NCI-H187 (cell line): ENCODE results near the gene HS6ST2.
"Not testable (repeated sequence)": the region's sequence is repeated elsewhere in the genome, so short reads cannot be mapped to it uniquely, and the experiment has no call there.

ENCODE experiments used
- DNase-seq, 2 experiments: peaks; one replicate each; lab custom pipeline; 2025; lab: John Stamatoyannopoulos, UW

HS6ST2 gene

DNA sequence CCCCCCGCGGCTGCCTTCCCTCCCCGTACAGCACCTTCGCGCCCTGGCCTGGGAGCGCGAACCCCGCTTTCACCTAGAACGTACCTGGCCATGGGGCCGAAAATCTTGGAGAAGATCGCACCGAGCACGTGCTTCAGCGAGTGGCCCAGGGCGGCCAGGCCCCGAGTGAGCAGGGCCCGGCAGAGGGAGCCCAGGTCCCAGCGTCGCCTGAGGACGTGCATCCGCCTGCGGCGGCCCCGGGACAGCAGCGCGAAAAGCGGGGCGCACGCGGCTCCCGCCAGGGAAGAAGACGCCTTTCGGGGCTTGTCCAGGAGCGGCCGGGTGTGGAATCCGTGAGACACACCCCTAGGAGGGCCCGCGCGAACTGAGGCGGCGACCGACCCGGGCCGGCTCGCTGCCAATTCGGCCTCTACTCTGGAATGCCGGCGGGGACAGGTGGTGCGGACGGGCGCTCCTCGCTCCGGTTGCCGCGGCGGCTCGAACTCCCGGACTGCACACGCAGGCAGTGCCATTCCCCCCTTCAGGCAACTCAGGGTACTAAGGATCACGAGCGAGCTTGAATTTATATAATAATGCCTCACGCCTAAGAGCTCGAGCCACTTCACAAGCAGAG is at the start of gene HS6ST2:
Gene HS6ST2, minus strand, starts transcription at position 539 of the 613 bp plus-strand sequence.
- DNase-seq, result no peak

DNA sequence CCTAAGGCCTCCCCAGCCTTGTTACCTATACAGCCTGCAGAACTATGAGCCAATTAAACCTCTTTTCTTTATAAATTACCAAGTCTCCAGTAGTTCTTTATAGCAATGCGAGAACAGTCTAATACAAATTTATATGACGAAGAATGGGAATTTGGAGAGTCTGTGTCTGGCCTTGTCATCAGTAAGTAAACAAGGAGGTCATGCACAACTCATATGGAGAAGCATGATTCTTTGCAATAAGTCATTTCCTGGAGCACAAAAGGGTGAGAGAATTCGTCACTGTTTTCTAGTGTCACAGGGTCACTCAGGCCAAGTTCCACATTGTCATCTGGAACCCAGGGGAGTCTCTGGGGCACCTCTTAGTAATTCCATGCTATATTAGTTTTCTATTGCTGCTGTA is 49.0 kb upstream of the HS6ST2 start:
- DNase-seq, result no peak

DNA sequence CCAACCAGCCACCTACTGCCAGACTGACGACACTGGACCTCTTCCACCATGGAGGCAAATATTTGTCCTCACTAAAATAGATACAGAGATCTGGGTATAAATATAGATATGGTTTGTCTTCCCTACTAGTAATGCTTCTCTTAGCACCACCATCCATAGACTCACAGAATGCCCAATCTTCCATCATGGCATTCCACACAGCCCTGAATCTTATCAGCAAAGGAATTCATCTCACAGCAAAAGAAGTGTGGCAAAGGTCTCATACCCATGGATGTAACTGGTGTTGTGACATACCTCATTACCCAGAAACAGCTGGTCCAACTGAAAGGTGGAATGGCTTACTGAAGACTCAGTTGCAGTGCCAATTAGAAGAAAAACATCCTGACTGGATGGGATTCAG is 47.2 kb upstream of the HS6ST2 start:
- DNase-seq, result no peak

DNA sequence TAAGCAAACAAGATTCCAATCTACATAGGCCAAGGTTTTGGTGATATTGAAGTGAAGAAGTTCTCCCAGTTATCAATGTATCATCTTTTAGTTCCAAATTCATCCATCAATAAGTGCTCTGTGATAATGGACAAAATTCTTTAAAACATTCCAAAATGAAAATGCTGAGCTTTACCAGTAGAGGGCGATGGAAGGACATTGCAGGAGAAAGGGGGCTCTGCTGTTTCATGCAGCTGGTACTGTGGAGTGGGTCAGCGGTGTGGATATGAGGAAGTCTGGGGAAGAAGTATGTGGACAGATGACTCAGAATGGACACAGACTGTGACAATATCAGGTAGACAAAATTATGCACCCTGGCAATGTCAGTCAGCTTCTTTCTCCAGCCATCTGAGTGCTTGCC is 46.6 kb upstream of the HS6ST2 start:
- DNase-seq, result no peak

DNA sequence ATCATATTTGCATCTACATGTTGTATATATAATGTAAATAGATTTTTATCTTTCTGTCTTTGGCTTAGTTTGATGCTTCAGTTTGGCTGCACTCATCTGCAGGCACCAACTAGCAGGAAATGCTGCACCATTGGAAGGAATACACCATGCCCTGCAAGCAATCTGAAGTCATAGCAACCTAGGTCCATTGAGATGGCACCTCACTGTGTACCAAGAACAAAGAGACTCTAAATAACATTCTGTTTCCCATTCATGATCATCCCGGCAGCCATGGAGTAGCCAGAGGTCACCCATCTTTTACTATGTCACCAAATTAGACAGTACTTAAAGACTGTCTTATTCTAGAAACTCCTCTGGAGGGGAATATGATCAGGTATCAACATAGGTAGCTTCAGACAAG is 40.8 kb upstream of the HS6ST2 start:
- no peak for DNase-seq

DNA sequence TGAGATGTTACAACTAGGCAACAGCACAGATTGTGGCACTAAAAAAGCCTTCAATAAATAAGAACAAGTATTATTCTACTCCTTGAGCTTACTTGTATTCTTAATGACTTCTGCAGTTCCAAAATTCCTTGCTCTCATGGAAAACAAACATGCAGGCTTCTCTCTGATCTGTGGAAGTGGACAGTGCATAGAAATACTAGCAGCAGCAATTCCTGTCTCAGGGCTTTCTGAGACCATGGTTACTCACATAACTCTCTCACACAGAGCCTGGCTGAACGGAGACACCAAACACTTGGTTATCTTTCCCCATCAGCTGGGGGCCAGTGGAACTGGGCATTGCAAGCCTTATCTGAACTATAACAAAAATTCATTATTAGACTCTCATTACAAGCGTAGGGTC is 32.4 kb upstream of the HS6ST2 start:
- no peak for DNase-seq

DNA sequence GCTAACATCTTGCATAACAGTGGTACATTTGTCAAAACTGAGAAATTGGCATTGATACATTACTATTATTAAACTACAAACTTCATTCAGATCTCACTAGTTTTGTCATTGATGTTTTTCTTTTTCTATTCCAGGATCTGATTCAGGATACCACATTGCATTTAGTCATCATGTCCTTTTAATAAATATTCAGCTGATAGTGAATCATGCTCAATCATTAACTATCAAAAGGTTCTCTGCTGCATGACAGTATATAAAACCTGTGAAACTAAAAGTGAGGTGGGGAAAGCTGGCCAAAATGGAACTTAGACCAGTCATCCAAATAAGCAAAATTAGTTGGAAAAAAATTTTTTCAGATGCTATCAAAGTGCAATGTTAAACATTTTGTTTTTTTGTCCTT is 28.1 kb upstream of the HS6ST2 start:
- DNase-seq, result no peak

DNA sequence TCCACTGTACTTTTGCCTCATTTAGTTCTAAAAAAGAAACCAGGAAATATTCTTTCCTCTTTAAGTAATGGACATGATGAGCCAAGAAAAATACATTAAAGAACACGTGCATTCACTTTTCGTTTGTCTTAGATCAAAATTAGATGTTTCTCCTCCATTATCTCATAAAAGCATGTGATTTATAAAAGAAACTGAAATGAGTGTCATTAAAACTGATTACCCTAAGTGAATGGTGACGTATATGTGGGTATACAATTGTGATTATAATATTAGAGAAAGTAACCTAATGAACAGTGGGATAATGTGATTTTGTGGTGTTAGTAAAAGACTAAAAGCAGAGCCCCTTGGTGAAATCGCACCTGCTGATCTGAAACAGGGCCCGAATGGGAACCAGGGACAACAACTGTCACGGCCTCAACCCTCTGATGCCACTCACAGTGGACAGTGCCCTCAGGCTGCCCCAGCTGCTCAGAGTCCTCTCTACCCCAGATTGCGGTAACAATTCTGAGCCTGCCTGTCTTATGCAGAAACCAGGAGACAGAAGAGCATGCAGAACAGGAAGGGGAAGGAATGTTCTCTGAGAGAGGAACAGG is 25.7 kb upstream of the HS6ST2 start:
- DNase-seq, result no peak

DNA sequence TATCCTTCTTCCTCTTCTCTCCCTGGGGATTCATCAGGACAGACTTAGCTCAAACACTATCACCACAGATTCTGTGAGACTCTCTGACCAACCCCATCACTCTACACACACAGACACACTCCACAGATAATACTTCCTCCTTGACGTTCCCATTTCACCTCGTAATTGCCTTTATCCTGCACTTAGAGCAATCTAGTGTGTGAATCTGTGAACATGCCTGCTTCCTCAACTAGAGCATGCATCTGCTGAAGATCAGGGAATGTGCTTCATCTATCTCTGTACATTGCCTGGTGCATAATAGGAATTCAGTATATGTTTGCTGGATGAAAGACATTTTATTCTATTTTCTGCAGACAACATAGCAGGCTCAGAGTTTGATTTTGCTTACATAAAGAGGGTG is 25.1 kb upstream of the HS6ST2 start:
- DNase-seq, result no peak

DNA sequence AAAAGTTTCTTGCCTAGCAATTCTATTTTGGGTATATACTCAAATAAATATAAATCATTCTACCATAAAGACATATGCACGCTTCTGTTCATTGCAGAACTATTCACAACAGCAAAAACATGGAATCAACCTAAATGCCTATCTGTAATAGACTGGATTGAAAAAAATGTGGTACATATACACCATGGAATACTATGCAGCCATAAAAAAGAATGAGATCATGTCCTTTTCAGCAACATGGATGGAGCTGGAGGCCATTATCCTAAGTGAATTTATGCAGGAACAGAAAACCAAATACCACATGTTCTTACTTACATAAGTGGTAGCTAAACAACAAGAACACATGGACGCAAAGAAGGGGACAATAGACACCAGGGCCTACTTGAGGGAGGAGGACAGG is 21.6 kb upstream of the HS6ST2 start:
- DNase-seq, result not testable (repeated sequence)

DNA sequence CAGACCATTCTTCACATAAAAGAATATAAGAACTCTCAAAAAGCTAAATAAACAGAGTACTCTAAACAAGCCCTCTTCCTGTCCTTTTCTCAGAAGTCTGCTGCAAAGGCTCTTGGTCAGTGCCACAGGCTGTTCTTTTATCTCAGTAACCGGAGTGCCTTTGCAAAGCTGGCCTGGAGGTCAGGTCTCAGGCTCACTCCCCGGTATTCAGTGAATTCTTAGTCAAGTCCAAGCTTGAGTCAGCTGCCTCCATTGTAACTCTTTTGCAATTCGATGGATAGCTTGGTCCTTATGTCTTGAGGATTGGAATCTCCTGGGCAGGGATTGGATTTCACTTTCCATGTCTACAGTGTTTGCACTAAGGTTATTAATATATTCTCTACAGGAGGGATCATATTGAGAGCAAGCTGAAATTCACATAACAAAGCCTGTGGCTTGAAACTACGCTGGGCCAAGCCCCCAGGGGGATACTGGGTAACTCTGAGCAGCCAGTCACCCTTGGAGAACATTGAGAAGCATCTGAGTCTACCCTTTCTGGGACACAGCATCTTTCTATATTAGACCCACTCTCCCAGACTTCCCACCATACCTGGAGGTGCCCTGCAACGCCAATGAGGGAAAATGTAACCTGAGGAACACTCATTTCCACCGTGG is 10.0 kb upstream of the HS6ST2 start:
- DNase-seq, result no peak

DNA sequence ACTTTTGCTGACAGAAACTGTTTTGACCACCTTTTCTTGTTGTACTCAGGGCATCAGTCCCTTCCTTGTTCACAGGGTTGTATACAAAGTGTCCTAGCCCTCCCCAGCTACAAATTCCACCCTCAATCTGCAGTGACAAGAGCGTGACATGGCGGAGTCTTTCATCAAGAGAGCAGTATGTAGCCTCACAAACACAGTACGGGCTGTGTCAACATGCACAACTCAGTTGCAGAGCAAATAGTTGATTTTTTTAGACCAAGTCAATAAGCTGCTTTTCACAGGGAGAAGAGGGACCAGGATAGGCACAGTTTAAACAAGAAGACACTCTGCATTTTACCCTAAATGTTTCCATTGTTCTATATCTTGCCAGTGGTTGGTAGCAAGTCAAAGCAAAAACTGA is 8.6 kb upstream of the HS6ST2 start:
- no peak for DNase-seq

DNA sequence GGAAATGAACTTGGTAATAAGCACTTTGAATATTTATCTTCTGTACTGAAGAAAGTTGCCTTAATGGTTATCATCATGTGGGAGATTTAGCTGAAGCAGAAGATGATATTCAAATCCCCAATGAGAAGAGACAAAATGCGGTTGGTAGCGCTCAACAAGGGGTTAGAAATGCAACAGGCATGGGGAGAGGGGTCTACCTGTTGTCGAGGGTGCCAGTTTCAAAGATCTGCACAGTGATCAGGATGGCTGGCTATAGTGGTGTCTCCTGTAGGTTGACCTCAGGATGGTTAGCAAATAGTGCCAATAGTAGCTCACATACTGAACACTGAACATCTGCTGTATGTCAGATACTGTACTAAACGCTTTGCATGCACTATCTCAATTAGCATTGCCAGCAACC is 7.0 kb upstream of the HS6ST2 start:
- DNase-seq, result no peak

DNA sequence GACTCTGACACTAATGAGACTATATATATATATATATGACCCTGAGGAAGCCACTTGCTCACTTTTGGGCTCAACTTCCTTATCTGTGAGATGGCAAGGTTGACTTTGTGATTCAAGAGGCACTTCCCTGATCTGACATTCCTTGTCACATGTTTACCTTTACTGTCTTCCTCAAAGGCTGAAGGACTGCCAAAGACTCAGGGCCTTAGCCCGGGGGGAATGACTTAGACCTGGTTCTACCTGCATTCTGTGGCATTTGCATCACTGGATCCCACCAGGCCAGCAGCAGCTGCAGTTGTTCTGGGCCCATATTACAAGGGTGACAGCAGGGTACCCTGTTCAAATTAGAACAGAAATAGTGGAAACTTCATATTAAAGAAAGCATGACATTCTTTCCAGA is 3.1 kb upstream of the HS6ST2 start:
- no peak for DNase-seq

DNA sequence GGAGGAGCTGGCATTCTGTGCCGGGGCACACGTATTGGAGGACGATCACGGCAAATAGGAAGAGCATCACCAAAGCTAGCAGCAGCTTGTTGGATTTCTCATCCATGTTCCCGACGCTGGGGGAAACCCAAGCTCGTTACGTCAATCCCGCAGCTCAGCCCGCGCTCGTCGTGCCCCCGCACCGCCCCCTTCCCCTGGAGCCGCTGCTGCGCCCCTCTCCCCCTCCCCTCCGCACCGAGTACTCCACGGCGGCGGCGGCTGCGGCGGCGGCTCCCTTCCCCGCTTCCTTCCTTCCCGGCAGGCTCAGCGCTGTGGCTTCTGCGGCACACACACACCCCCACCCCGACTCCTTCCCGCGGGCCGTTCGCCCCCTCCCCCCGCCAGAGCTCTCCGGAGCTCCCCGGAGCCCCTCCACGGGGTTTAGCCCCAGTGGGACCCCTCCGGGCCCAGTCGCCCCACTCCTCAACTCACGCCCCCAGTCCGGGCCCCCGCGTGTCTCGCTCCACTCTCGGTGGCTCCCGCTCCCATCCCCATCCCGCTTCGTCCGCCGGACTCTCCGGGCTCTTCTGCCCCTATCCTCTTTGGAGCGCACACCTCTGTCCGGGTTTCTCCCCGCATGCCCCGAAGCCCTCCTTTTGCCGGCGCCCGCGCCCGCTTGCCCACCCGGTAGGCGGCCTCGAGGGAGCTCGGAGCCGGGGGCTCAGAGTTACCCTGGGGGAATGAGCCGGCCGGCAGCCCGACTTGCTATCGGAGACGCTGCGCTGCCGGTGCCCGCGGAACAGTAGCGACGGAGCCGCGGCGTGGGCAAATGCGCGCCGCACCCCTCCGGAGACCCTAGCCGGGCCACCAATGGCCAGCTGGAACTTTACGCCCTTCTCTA is 978 bp downstream of the HS6ST2 start:
- no peak for DNase-seq

DNA sequence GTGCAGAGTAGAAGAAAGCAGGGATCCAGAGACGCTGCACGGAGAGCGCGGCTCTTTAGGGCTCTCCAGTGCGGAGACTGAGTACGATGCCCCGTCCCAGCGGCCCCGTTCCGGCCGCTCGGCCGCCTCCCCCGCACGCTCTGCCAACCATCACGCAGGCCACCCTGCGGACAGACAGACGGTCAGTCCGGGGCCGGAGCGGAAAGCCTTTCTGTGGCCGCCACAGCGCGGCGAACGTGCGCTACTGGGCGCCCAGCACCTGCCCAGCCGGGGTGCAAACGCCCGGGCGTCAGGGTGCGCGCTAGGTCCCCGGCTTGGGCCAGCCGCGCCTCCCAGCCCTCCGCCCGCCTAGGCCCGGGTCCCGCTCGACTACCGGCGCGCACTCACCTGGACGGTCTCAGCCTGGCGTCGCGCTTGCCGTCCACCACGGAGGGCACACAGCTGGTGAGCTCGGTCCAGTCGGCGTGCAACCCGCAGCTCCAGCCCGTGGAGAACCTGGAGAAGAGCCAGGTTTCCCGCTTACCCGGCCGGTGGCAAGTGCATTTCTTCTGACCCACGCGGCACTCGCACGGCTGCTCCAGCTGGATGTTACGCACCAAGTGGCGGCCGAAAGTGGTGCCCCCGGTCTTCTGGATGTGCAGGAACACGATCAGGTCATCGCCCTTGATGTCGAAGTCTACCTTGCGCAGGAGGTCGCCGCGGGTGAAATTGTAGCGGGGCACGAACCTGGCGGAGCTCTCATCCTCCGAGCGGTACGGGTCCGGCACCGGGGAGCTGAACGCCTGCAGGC is 1.8 kb downstream of the HS6ST2 start:
- DNase-seq, result no peak

DNA sequence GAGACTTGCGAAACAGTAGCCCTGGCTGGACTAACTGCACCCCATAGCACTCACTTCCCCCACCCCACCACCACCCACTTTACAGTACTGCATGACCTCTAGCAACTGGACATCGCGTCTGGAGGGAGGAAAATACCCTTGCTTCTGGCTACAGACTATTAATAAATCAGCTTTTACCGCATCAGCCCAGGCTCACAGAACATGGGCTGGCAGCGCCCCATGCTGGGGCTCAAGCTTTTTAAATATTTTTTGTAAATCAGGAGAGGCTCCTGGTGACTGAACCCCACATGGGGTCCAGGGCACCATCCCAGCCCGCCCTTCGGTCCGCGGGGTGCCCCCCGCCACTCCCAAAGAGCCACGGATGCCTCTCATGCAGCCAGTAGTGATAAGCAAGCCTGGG is 2.7 kb downstream of the HS6ST2 start:
- DNase-seq, result no peak

DNA sequence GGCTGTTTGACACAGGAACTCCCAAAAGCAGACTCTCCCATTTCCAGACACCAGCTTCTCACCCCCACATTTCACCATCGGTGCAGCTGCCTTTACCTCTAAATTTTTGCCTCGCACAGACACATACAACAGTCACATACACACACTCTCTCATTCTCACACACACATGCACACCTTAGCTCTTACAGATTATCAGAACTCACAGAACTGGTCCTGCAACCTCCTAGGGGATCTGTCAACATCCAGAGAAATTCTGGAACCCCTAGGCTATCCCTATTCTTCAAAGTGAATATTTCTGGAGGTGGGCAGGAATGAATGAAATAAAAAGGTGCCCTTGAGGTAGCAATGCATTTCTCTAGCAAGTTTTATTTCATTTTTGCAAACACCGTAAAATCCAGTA is 4.1 kb downstream of the HS6ST2 start:
- DNase-seq, result no peak

DNA sequence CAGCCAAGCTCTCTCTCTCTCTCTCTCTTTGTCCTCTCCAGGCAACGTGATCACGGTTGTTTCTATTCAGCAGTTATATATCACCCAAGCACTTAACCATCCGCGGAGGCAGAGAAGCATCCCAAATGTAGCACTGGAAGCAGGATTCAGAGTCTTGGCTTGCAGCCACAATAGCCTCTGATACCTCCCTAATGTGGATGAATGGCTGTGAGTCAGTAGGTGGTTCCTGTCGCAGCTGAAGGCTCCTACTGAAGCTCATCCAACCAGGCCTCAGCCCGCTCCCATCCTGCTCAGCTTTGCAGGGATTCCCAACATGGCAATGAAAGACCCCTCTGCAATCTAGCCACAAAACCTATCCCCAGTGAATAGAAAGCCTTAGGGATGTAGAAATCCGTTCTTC is 5.1 kb downstream of the HS6ST2 start:
- no peak for DNase-seq

DNA sequence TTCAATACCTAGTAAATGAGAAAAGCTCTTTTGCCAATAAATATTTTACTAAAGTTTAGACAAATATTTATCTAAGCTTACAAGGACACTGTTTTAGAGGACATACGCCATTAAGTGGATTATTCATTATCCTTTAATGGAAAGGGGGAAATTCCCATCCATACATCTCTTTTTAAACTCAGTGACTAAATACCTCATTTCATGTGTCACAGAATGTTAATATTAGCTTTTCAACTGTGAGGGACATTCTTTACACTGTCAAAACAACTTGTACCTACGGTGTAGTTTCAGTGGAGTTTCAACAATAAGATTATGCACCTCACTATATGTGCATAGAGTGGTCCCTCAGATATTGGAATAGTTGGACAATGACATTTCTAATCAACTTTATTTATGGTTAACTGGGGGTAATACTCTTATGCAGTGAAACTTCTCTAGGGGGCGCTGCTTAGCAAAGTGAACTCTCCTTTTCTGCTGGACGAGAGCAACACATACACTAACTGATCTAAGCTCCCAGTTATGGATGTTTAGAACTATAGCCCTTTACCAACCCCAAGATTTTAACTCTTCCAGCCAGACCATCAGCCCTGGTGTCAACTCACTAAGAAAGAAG is 9.7 kb downstream of the HS6ST2 start:
- no peak for DNase-seq

DNA sequence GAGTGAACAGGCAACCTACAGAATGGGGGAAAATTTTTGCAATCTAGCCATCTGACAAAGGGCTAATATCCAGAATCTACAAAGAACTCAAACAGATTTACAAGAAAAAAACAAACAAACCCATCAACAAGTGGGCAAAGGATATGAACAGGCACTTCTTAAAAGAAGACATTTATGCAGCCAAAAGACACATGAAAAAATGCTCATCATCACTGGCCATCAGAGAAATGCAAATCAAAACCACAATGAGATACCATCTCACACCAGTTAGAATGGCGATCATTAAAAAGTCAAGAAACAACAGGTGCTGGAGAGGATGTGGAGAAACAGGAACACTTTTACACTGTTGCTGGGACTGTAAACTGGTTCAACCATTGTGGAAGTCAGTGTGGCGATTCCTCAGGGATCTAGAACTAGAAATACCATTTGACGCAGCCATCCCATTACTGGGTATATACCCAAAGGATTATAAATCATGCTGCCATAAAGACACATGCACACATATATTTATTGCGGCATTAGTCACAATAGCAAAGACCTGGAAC is 13.3 kb downstream of the HS6ST2 start:
- not testable (repeated sequence) for DNase-seq
